Upper lobe of left lung (tissue), 4 donors: ENCODE results near the gene ZFHX3.

ENCODE experiments used
- EP300 ChIP-seq, 4 donors: sonication (generic); formaldehyde crosslinking; IDR thresholded peaks; one replicate each; pipeline ENCODE4 v1.5.1; 2017; ENCODE audit warnings: antibody characterized with exemption in 4 of 4, control low read depth in 2 of 4
- POLR2A ChIP-seq, 4 donors: fragments of 450-650 bp; IDR thresholded peaks; one replicate each; pipeline ENCODE4 v1.5.1; 2016 to 2017; ENCODE audit warnings: antibody characterized with exemption in 4 of 4, mild to moderate bottlenecking in 2 of 4
- POLR2AphosphoS5 ChIP-seq, 2 donors: sonication (generic); formaldehyde crosslinking; IDR thresholded peaks; one replicate each; pipeline ENCODE4 v1.5.1; 2017; ENCODE audit warnings: antibody characterized with exemption in 2 of 2
- TF ChIP-seq, protein P1 (sequence below), 6 experiments: fragments of 450-650 bp in 4 of 6; fragments of 200-600 bp in 2 of 6; sonication (generic) in 2 of 6; IDR thresholded peaks; one replicate each; pipeline ENCODE4 v1.5.1; 2016 to 2019; ENCODE audit warnings: antibody characterized with exemption in 6 of 6

DNA sequence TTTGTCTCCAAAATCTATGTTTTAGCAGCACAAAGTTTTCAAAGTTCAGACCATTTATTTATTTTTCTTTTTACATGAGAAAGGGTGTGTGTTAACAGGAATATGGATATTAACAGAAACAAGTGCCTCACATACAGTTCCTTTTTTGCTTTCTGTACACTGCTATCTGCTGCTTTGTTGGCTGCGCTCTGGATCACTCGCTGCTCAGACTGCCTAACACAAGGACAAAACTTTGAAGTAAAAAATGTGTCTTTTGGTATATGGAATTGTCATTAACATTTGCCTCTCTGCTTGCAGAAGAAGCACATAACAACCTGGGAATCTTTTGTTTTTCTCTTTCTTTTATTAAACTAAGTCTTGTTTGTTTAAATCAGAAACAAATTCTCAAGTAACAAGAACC is 262.8 kb downstream of the ZFHX3 start:
- TF ChIP-seq, protein P1, sequence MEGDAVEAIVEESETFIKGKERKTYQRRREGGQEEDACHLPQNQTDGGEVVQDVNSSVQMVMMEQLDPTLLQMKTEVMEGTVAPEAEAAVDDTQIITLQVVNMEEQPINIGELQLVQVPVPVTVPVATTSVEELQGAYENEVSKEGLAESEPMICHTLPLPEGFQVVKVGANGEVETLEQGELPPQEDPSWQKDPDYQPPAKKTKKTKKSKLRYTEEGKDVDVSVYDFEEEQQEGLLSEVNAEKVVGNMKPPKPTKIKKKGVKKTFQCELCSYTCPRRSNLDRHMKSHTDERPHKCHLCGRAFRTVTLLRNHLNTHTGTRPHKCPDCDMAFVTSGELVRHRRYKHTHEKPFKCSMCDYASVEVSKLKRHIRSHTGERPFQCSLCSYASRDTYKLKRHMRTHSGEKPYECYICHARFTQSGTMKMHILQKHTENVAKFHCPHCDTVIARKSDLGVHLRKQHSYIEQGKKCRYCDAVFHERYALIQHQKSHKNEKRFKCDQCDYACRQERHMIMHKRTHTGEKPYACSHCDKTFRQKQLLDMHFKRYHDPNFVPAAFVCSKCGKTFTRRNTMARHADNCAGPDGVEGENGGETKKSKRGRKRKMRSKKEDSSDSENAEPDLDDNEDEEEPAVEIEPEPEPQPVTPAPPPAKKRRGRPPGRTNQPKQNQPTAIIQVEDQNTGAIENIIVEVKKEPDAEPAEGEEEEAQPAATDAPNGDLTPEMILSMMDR (IDR thresholded peaks at IDR 0.05) = no peak
- TF ChIP-seq POLR2A (IDR thresholded peaks at IDR 0.05) (no peak), EP300 (IDR thresholded peaks at IDR 0.05) (no peak), POLR2AphosphoS5 (IDR thresholded peaks at IDR 0.05) (no peak)
